ENCODE results near the gene GDF15.
"Not testable (repeated sequence)": the region's sequence is repeated elsewhere in the genome, so short reads cannot be mapped to it uniquely, and the experiment has no call there.

Gene GDF15

DNA sequence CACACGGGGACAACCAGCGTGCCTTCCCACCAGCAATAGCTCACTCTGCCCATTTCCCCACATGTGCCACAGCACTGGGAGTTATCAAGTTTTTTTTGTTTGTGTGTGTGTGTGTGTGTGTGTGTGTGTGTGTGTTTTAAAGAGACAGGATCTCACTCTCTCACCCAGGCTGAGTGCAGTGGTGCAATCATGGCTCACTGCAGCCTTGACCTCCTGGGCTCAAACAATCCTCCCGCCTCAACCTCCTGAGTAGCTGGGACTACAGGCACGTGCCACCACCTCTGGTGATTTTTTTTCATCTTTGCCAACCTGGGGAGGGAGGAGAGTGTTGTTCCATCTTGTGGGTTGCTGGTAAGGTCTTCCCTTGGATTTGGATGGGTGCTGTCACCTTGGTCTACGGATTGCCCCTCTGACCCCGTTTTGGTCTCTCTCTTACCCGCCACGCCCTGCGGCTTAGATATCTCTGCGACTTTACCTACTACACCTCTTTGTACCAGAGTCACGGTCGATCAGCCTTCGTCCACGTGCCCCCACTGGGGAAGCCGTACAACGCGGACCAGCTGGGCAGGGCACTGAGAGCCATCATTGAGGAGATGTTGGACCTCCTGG, 22.9 kb upstream of the GDF15 start:
- DNase-seq (ENCODE audit: low read depth, low spot score) = no peak
- H3K27ac ChIP-seq = no peak overlapping the region

DNA sequence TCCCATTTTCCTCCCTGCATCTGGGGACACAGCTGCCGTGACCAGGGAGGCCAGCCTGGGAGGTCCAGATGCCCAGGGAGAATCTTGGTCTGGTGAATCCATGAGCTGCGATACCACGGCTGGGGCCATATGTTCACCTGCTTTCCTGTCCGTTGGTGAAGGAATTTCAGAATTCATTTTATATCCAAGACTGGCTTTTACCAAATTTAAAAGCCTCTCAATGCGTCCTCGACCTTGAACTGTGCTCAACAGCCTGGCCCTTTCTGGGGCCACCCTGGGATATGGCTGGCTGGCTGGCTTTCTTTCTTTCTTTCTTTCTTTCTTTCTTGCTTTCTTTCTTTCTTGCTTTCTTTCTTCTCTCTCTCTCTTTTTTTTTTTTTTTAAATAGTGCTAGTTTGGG, 22.2 kb upstream of the GDF15 start:
- no peak for DNase-seq (ENCODE audit: low read depth, low spot score)
- H3K27ac ChIP-seq = peak overlapping the region; percentile 93

DNA sequence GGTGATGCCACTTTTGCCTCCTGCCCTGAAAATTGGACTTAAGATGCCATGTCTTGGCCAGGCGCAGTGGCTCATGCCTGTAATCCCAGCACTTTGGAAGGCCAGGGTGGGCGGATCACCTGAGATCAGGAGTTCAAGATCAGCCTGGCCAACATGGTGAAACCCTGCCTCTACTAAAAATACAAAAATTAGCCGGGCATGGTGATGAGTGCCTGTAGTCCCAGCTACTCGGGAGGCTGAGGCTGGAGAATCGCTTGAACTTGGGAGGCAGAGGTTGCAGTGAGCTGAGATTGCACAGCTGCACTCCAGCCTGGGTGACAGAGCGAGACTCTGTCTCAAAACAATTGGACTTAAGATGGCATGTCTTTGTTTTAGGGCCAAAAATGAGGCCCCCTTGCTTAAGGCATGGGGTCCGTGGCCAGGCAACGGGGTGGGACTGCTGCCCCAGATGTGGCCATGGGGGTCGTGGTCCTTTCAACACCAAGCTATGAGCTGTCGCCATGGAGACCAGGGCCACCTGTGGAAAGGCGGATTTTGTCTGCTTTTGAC, 21.6 kb upstream of the GDF15 start:
- H3K27ac ChIP-seq = peak overlapping the region; percentile 93
- not testable (repeated sequence) for DNase-seq (ENCODE audit: low read depth, low spot score)

DNA sequence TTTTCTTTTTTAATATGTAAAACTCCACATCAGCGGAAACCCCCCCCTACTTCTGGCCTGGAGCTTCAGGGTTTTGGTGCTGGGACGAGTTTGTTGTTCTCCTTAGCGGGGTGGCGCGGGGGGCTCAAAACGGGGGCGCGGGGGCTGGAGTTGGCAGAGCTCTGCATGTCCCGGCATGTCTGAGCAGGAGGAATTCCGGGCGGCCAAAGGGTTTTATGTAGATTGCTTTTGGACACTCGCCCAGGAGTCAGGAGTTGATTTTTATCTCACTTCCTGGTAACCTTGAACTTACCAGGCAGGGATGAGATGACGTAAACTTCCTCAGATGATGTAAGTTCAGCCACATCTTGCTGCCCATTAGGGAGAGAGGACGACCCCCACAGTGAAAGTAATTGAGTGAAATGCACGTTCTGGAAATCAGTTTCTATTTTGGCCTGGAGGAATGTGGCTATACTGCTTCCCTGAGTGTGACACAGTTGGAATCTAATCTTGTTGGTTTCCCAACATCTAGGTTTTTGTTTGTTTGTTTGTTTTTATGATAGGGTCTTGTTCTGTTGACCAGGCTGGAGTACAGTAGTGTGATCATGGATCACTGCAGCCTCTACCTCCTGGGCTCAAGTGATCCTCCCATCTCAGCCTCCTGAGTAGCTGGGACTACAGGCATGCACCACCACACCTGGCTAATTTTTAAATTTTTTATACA, 21.0 kb upstream of the GDF15 start:
- H3K27ac ChIP-seq = peak overlapping the region; percentile 93
- peak; percentile 95 for DNase-seq (ENCODE audit: low read depth, low spot score)

DNA sequence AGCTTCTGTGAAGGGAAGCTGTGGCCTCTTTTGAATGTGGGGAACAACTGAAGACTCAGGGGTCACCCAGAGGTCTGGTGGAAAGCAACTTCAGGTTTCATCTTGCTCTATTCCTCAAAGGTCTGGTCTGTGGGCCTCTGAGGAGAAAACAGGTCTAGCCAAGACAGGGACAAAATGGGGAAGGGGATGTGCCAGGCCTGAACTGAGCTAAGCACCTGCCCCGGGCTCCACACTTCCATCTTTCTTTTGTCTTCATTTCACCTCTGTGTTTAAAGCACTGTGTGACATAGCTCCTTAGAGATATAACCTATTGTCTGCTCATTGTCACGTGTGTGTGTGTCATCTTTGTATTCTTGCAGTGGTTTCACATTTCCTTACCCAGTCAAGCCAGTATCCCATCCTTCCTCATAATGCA, 19.9 kb upstream of the GDF15 start:
- H3K27ac ChIP-seq = peak overlapping the region; percentile 93
- no peak for DNase-seq (ENCODE audit: low read depth, low spot score)

DNA sequence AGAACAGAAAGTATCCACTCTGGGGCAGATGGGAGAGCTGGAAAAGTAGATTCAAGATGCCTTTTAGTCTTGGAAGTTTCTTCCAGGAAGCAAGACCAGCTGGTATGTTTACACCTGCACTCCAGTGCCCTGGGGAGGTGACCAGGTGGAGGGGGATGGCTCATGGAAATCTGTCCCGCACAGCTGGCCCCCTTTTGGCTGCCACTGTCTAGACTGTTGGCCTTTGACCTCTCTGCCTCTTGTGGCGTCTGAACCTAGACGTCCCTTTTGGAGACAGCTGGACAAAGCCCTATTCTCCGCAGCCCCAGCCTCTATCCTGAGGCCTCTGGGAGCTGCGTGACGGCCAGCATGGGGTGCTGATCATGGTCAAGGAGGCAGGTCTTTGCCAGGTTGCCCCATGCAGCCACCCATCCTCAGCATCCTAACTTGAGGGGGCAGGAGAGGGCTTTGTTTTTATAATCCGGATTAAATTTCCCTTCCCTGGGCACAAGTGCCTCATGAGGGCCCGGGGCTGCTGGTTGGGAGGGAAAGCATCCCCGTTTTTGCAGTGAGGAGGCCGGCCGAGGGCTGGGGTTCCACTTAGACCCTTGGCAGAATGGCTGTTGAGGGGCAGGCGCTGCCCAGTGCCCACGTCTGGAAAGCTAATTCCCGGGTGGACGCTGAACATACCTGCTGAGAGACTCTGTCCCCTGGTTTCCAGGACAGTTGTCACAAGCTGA, 17.3 kb upstream of the GDF15 start:
- no peak for DNase-seq (ENCODE audit: low read depth, low spot score)
- H3K27ac ChIP-seq = no peak overlapping the region

DNA sequence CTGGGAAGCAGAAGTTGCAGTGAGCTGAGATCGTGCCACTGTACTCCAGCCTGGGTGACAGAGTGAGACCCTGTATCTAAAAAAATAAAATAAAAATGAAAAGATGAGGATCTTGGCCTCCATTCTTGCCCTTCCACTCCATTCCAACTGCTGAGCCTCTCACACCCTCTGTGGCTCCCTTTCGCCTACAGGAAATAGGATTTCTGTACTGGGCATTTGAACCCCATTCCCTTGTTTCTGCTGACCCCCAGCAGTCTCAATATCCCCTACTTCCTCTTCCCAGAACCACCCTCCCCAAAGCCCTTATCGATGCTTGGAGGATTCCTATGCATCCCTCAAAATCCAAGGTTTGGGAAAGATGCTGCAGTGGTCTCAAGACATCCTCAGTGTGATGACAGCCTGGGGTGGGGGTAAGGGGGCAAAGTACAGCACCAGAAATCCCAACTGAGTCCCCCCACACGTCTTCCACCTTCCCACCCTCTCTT, 12.5 kb upstream of the GDF15 start:
- peak overlapping the region; percentile 85 for H3K27ac ChIP-seq

DNA sequence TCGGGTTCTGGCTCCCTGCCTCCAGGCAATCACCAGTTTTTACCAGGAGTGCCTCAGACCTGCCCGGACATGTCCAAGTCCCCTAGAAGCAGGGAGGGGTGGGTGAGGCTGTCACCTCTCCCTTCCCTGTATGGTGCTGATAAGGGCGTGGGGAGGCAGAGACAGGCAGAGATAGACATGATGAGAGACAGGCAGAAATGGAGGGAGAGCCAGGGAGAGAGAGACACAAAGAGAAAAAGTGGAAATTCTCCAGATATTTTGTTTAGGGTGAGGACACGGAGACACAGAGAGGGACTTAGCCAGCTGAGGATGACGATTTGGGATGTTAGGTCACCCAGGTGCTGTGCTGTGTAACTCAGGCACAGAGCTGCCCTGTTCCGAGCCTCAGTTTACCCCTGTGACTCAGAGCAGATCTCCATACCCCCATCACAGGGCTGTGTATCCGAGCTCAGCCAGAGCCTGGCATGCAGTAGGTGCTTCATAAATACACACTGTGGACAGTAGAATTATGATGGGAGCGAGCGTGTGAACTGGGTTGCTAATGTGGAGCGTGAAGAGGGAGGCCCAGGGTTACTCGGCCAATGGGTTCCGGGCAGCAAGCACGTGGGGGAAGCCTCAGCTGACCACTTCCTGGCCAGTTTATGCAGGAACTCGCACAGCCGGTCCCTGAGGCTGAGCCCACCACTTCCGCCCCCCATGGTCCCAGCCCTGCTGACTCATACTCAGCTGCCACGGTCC, 11.9 kb upstream of the GDF15 start:
- peak; percentile 74 for DNase-seq (ENCODE audit: low read depth, low spot score)
- peak overlapping the region; percentile 85 for H3K27ac ChIP-seq

More for the DNA sequence above, 12.5 kb upstream of the GDF15 start:
- DNase-seq (ENCODE audit: low read depth, low spot score) = no peak

DNA sequence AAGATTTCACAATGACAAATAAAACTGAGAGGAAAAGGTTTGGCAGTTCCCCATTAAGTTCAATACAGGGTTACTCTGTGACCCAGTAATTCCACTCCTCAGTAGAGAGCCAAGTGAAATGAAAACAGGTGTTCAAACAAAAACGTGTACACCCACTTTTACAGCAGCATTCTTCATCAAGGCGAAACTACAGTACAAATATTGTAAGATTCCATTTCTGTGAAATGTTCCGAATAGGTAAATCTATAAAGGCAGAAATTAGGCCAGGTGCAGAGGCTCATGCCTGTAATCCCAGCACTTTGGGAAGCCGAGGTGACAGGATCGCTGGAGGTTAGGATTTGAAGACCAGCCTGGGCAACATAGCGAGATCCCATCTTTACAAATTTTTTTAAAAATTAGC, 8.9 kb upstream of the GDF15 start:
- peak overlapping the region; percentile 85 for H3K27ac ChIP-seq
- no peak for DNase-seq (ENCODE audit: low read depth, low spot score)

DNA sequence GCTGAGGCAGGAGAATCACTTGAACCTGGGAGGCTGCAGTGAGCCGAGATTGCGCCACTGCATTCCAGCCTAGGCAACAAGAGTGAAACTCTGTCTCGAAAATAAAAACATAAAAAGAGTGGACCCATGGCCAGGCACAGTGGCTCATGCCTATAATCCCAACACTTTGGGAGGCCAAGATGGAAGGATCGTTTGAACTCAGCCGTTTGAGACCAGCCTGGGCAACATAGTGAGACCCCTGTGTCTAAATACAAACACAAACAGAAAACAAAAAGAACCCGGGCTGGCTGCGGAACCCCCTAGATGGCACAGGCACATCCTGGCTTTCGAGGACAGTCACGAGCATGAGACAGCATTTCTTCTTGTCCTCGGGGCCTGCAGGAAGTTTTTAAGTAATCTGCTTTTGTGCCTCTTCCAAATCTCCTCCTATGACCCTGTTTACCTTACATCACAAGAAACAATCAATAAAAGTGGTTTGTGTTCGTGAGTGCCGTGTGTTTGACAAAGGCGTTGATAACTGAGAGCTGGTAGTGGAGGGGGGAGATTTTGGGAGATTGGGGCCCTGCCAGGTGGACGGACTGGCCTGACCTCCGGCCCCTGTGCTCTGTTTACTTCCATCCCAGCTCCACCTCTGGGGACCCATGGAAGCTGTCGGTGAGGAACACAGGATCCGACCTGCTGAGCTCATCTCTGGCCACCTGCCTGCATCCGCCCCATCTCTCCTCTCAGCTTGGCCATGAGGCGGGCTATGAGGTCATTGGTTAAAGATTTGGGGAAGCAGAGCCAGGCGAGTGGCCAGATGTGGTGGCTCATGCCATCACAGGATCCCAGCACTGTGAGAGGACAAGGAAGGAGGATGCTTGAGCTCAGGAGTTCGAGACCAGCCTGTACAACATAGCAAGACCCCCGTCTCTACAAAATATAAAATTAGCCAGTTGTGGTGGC, 5.9 kb upstream of the GDF15 start:
- peak; percentile 62 for DNase-seq (ENCODE audit: low read depth, low spot score)
- H3K27ac ChIP-seq = peak overlapping the region; percentile 76

DNA sequence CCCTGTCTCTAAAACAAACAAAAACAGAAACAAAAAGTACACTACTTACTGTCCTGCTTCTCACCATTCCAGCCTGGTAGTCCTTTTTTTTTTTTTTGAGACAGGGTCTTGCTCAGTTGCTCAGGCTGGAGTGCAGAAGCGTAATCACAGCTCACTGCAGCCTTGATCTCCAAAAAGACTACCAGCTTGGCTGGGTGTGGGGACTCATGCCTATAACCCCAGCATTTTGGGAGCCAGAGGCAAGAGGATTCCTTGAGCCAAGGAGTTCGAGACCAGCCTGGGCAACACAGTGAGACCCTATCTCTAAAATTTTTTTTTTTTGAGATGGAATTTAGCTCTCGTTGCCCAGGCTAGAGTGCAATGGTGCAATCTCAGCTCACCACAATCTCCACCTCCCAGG, 5.1 kb upstream of the GDF15 start:
- no peak for DNase-seq (ENCODE audit: low read depth, low spot score)
- peak overlapping the region; percentile 76 for H3K27ac ChIP-seq

DNA sequence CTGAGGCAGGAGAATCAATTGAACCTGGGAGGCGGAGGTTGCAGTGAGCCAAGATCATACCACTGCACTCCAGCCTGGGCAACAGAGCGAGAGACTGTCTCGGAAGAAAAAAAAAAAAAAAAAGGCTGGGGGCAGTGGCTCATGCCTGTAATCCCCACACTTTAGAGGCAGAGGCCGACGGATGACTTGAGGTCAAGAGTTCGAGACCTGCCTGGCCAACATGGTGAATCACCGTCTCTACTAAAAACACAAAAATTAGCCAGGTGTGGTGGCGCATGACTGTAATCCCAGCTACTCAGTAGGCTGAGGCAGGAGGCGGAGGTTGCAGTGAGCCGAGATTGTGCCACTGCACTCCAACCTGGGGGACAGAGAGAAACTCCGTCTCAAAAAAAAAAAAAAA, 2.3 kb upstream of the GDF15 start:
- DNase-seq (ENCODE audit: low read depth, low spot score); H3K27ac ChIP-seq: not testable (repeated sequence)

DNA sequence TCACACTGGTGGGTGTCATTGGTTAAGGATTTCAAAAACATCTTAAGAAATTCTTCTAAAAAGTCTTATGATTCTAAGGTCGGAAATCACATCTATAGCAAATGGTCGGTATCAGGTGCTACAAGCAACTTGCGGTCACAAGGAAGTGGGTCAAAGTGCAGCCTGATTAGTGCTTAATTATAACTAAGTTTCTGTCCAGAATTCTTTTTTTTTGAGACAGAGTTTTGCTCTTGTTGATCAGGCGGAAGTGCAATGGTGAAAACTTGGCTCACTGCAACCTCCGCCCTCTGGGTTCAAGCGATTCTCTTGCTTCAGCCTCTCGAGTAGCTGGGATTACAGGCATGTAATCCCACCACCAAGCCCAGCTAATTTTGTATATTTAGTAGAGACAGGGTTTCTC, 1.2 kb upstream of the GDF15 start:
- peak overlapping the region; percentile 85 for H3K27ac ChIP-seq

DNA sequence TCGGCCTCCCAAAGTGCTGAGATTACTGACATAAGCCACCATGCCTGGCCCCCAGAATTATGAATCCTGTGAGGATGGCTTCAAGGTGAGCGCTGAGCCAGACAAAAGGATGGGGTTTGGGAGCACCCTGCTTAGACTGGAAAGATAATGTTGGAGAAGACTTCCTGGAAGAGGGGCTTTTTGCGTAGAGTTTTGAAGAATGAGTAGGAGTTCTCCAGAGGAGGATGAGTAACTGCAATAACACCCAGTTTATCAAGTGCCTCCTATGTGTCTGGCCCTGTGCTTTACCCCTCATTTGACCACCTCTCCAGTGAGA, 641 bp upstream of the GDF15 start:
- H3K27ac ChIP-seq = peak overlapping the region; percentile 85
- DNase-seq (ENCODE audit: low read depth, low spot score) = no peak

More for the DNA sequence above, 1.2 kb upstream of the GDF15 start:
- DNase-seq (ENCODE audit: low read depth, low spot score) = no peak

DNA sequence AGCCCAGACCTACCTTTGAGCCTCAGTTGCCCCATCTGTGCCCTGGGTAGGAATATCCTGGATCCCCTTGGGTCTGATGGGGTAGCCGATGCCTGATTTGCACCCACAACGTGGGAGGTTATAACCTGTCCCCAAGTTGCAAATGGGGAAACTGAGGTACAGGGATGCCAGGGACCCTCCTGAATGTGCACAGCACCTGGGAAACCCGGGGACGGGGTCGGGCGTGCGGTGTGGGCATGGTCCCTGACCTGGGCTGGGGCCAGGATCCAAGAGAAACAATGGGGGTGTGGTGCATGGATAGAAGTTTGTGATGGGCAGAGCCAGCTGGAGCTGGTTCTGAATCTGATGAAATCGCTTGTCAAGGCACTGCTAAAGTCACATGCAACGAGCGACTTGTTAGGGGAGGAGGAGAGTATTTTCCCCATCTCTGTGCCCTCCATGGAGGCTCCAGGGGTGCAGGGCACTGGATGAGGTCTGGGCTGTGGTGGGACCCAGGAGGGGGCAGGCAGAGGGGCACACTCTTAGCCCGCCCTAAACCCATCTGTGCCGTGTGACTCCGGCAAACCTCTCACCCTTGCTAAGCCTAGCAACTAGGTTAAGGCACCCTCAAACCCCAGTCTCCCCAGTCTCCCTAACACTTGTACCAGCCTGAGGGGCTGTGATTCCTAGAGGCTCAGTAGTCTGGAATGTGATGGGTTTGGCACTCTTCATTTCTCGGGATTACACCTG, 749 bp downstream of the GDF15 start:
- H3K27ac ChIP-seq = peak overlapping the region; percentile 85
- DNase-seq (ENCODE audit: low read depth, low spot score) = no peak

DNA sequence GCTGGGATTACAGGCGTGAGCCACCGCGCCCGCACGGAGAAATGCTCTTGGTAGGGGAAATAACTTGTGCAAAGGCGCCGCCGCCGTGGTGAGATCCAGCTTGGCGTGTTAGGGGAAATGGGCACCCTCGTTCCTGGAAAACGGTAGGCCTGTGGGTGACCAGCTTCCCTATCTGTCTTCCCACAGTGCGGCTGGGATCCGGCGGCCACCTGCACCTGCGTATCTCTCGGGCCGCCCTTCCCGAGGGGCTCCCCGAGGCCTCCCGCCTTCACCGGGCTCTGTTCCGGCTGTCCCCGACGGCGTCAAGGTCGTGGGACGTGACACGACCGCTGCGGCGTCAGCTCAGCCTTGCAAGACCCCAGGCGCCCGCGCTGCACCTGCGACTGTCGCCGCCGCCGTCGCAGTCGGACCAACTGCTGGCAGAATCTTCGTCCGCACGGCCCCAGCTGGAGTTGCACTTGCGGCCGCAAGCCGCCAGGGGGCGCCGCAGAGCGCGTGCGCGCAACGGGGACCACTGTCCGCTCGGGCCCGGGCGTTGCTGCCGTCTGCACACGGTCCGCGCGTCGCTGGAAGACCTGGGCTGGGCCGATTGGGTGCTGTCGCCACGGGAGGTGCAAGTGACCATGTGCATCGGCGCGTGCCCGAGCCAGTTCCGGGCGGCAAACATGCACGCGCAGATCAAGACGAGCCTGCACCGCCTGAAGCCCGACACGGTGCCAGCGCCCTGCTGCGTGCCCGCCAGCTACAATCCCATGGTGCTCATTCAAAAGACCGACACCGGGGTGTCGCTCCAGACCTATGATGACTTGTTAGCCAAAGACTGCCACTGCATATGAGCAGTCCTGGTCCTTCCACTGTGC, 2.4 kb downstream of the GDF15 start:
- DNase-seq (ENCODE audit: low read depth, low spot score) = no peak
- H3K27ac ChIP-seq = peak overlapping the region; percentile 85

DNA sequence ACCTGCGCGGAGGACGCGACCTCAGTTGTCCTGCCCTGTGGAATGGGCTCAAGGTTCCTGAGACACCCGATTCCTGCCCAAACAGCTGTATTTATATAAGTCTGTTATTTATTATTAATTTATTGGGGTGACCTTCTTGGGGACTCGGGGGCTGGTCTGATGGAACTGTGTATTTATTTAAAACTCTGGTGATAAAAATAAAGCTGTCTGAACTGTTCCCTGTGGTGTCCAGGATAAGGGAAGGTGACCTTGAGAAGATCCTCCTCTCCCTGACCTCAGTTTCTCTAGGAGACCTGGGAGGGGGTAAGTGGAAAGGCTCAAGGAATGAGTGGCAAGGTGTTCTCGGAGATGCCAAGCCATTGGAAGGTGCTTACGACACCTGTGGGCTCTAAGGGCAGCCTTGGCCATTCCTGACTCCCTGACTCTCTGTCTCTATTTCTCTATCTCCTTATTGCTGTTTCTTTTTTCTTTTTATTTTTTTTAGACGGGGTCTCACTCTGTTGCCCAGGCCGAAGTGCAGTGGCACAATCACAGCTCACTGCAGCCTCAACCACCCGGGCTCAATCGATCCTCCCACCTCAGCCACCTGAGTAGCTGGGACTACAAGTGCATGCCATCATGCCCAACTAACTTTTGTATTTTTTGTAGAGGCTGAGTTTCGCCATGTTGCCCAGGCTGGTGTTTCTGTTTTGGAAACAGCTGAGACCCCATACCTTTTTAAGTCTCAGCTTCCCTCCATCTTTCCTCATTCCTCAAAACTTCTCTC, 3.2 kb downstream of the GDF15 start:
- peak overlapping the region; percentile 85 for H3K27ac ChIP-seq
- no peak for DNase-seq (ENCODE audit: low read depth, low spot score)
